Upper lobe of right lung (tissue), 1 donor: ENCODE measurements around the gene C17orf67. TPM values are rescaled to one million over a fixed set of nuclear protein-coding genes. Genes with fewer than 3 reads are reported as not detected.

Experiments used
- ATAC-seq: fragments of 200-7000 bp; cut with Tn5 transposase; one replicate; pipeline ENCODE4 v1.9.1; 2020; ENCODE audit warnings: mild to moderate bottlenecking, moderate library complexity
- DNase-seq: peaks from one replicate; pipeline ENCODE4 v3.0.0-alpha.2; 2020
- H3K27ac ChIP-seq: fragments of 200-600 bp; one replicate; pipeline ENCODE4 v1.8.0; 2022
- H3K27me3 ChIP-seq: fragments of 200-600 bp; one replicate; pipeline ENCODE4 v1.8.0; 2022; ENCODE audit warnings: mild to moderate bottlenecking
- H3K36me3 ChIP-seq: fragments of 200-600 bp; one replicate; pipeline ENCODE4 v1.8.0; 2022
- H3K4me1 ChIP-seq: fragments of 200-600 bp; one replicate; pipeline ENCODE4 v1.8.0; 2022
- H3K4me3 ChIP-seq: fragments of 200-600 bp; one replicate; pipeline ENCODE4 v1.8.0; 2022; ENCODE audit warnings: mild to moderate bottlenecking
- H3K9me3 ChIP-seq: fragments of 200-600 bp; one replicate; pipeline ENCODE4 v1.8.0; 2022
- intact Hi-C: fragments of 100-400 bp; cut with DNase I; formaldehyde crosslinking; loops from one replicate; pipeline ENCODE4 v1.11.0; 2022
- total RNA-seq: library from RNA; stranded (reverse); fragmentation: NEBNext Ultra II Directional; extraction: Animal tissue kit (Norgen Biotek cat#: 25700); gene quantifications from one replicate; pipeline ENCODE4 v1.2.1, GENCODE V29; 2021
- TF ChIP-seq, protein P1 (sequence below): fragments of 200-600 bp; IDR thresholded peaks from one replicate; pipeline ENCODE4 v1.8.0; 2022; ENCODE audit warnings: antibody characterized with exemption
- donor health status: DM: no; HTN: yes; CAD: no; lungs with severe emphysema.

Gene C17orf67
- total RNA-seq, 1 donor from 2014 or later: 3.8 TPM

GRCh38 chr17:56824503-56824902, 9.2 kb downstream of the C17orf67 start:
- no peak for DNase-seq
- no peak overlapping the region for H3K4me3 ChIP-seq
- no peak for ATAC-seq
- no peaks in the 10 kb centered on the region for H3K36me3 ChIP-seq
- H3K9me3 ChIP-seq: no peaks in the 10 kb centered on the region
- H3K4me1 ChIP-seq: peaks cover 7% of the 10 kb centered on the region
- no peaks in the 10 kb centered on the region for H3K27me3 ChIP-seq
- no peak overlapping the region for H3K27ac ChIP-seq
- TF ChIP-seq, protein P1, sequence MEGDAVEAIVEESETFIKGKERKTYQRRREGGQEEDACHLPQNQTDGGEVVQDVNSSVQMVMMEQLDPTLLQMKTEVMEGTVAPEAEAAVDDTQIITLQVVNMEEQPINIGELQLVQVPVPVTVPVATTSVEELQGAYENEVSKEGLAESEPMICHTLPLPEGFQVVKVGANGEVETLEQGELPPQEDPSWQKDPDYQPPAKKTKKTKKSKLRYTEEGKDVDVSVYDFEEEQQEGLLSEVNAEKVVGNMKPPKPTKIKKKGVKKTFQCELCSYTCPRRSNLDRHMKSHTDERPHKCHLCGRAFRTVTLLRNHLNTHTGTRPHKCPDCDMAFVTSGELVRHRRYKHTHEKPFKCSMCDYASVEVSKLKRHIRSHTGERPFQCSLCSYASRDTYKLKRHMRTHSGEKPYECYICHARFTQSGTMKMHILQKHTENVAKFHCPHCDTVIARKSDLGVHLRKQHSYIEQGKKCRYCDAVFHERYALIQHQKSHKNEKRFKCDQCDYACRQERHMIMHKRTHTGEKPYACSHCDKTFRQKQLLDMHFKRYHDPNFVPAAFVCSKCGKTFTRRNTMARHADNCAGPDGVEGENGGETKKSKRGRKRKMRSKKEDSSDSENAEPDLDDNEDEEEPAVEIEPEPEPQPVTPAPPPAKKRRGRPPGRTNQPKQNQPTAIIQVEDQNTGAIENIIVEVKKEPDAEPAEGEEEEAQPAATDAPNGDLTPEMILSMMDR: no peak
- intact Hi-C loops: no loop called here

- TF ChIP-seq, protein P1: no peak
- Histone ChIP-seq H3K4me3 (no peak overlapping the region), H3K4me1 (peaks cover 7% of the 10 kb centered on the region), H3K27ac (no peak overlapping the region), H3K9me3 (no peaks in the 10 kb centered on the region), H3K36me3 (no peaks in the 10 kb centered on the region), H3K27me3 (no peaks in the 10 kb centered on the region)
- ATAC-seq (no peak), DNase-seq (no peak)
- intact Hi-C loops: no loop called here
Observed at GRCh38 chr17:56823848-56824247, 9.9 kb downstream of the C17orf67 start.

- intact Hi-C loops: no loop called here
- DNase-seq: no peak
- peaks cover 7% of the 10 kb centered on the region for H3K4me1 ChIP-seq
- TF ChIP-seq, protein P1: no peak
- peak overlapping the region; percentile 21 for H3K27ac ChIP-seq
- H3K4me3 ChIP-seq: no peak overlapping the region
- no peaks in the 10 kb centered on the region for H3K36me3 ChIP-seq
- no peaks in the 10 kb centered on the region for H3K27me3 ChIP-seq
- peak; percentile 43 for ATAC-seq
- H3K9me3 ChIP-seq: no peaks in the 10 kb centered on the region
Observed at GRCh38 chr17:56822725-56823124, 11.0 kb downstream of the C17orf67 start.

GRCh38 chr17:56821847-56822534, 11.7 kb downstream of the C17orf67 start:
- H3K27ac ChIP-seq: peak overlapping the region; percentile 21
- TF ChIP-seq, protein P1: no peak
- no peaks in the 10 kb centered on the region for H3K9me3 ChIP-seq
- intact Hi-C loops: no loop called here
- no peak for DNase-seq
- ATAC-seq: no peak
- no peak overlapping the region for H3K4me3 ChIP-seq
- peaks cover 7% of the 10 kb centered on the region for H3K4me1 ChIP-seq
- no peaks in the 10 kb centered on the region for H3K27me3 ChIP-seq
- no peaks in the 10 kb centered on the region for H3K36me3 ChIP-seq

DNA sequence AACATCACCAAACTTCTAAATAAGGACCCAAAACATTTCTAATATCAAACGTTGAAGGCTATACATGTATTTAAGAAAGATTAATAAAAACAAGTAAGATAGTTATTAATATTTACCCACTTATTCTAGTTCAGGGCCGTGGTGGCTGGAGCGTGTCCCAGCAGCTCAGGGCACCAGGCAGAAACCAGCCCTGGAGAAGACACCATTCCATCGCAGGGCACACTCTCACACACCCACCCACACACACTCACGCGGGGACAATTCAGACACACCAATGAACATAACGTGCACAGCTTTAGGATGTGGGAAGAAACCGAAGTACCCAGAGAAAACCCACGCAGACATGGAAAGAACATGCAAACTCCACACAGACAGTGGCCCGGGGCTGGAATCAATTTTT, 13.5 kb downstream of the C17orf67 start:
- H3K9me3 ChIP-seq: no peaks in the 10 kb centered on the region

More for the DNA sequence above, 13.5 kb downstream of the C17orf67 start:
- no peak overlapping the region for H3K4me3 ChIP-seq
- H3K27ac ChIP-seq: no peak overlapping the region
- no peak for DNase-seq
- TF ChIP-seq, protein P1: no peak
- H3K4me1 ChIP-seq: peaks cover 7% of the 10 kb centered on the region
- no peaks in the 10 kb centered on the region for H3K27me3 ChIP-seq
- intact Hi-C loops: no loop called here
- H3K36me3 ChIP-seq: no peaks in the 10 kb centered on the region
- ATAC-seq: no peak
